ENCODE measurements around the gene MSRB2.
"Not testable (repeated sequence)": the region's sequence is repeated elsewhere in the genome, so short reads cannot be mapped to it uniquely, and the experiment has no call there.

The MSRB2 gene

GRCh38 chr10:23070092-23070912 is 25.1 kb upstream of the MSRB2 start:
- not testable (repeated sequence) for DNase-seq

DNA sequence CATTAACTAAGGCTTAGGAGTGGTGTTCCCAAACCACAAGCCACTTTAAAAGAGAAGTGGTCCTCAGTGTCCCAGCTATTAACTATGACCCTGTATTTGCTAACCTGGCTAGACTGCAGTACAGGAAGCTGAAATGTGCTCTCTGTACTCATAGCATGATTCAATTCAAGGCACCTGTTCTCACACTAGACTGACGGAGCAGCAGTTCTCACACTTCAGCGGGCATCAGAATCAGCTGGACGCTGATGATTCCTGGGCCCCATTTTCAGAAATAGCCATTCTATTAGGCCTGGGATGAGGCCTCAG is 24.5 kb upstream of the MSRB2 start:
- DNase-seq, result no peak

DNA sequence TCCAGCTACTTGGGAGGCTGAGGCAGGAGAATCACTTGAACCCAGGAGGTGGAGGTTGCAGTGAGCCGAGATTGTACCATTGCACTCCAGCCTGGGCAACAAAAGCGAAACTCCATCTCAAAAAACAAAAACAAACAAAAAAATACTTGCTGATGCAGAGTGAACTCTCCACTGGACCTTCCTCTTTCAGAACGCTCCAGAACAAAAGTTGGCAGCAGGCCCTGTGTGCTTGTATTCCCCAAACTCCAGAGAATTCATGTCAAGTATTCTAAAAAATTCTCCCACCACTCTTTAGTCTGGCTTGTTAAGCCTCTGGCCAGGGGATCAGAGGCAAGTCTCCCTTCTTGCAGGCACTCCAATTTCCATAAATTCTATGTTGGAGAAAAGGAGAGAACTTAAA is 22.8 kb upstream of the MSRB2 start:
- DNase-seq, result not testable (repeated sequence)

GRCh38 chr10:23073527-23073926 is 21.9 kb upstream of the MSRB2 start:
- no peak for DNase-seq

GRCh38 chr10:23075672-23076071 is 19.7 kb upstream of the MSRB2 start:
- DNase-seq, result no peak

DNA sequence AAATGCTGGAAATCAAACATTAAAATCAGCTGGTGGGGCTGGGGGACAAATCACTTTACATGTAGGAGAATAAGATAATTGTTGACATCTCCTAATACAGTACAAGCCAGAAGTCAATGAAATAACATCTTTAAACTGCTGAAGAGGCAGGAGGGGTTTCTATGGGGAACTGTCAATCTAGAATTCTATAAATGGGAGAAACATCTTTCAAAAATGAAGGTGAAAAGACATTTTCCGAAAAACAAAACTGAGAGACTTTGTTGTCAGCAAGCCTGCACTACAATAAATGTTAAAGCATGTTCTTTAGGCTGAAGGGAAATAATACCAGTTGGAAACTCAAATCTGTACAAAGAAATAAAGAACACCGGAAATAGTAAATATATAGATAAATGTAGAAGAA is 17.3 kb upstream of the MSRB2 start:
- DNase-seq, result no peak

- DNase-seq, result no peak
Measured at GRCh38 chr10:23079700-23080099, 15.7 kb upstream of the MSRB2 start.

GRCh38 chr10:23080262-23080661 is 15.1 kb upstream of the MSRB2 start:
- no peak for DNase-seq

DNA sequence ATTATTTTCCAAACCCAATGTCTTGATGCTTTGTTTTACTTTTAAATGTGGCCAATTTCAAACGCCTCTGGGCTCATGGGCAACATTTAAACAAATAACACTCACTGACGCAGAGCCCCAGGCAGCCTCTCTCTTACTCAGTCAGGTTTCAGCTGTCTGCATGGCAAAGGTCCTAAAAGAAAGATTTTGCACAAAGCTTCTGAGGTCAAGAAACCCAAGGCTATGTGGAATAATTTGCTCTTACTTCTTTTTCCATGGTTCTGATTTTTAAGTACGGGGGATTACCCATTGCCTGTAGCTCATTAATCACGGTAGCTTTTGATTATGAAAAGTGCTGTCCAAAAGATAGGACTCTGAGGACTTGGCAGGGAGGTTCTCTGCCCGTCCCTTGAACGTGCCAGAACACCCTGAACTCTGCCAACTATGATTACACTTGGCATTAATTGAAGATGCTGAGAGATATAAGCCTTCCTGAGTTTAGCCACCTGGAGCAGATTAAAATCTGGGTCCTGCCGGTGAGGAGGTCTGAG is 14.1 kb upstream of the MSRB2 start:
- no peak for DNase-seq

DNA sequence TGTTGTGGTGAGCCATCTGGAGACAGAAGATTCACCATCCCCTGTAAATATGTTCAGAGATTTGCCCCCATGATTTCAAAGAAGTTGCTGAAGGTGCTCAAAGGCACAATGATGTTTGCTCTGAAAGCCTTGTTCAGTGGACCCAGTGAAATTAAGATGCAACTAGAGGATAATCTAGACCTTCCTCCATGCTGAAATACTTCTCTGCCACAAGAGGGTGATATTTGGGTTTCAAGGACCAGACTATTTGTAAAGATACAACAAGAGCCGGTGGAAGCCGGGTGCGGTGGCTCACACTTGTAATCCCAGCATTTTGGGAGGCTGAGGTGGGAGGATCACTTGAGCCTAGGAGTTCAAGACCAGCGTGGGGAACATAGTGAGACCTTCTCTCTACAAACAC is 13.5 kb upstream of the MSRB2 start:
- no peak for DNase-seq

DNA sequence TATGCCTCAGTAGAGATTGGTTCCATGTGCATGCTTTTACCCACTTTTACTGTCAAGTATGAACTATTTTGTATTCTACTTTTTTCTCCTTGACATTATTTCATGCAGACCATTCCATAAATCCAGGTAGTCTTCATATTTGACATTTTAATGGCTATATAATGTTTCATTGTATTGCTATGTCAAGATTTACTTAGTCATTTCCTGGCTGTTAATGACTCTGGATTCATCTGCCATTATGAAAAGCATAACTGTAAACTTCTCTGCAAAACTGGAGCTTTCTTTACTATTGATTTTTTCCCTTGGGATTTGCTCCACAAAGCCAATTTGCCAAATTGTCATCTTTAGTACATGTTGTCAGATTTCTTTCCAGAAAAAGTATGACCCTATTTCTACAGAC is 6.8 kb upstream of the MSRB2 start:
- DNase-seq, result no peak

GRCh38 chr10:23094786-23095403 is 484 bp upstream of the MSRB2 start:
- DNase-seq, result no peak

DNA sequence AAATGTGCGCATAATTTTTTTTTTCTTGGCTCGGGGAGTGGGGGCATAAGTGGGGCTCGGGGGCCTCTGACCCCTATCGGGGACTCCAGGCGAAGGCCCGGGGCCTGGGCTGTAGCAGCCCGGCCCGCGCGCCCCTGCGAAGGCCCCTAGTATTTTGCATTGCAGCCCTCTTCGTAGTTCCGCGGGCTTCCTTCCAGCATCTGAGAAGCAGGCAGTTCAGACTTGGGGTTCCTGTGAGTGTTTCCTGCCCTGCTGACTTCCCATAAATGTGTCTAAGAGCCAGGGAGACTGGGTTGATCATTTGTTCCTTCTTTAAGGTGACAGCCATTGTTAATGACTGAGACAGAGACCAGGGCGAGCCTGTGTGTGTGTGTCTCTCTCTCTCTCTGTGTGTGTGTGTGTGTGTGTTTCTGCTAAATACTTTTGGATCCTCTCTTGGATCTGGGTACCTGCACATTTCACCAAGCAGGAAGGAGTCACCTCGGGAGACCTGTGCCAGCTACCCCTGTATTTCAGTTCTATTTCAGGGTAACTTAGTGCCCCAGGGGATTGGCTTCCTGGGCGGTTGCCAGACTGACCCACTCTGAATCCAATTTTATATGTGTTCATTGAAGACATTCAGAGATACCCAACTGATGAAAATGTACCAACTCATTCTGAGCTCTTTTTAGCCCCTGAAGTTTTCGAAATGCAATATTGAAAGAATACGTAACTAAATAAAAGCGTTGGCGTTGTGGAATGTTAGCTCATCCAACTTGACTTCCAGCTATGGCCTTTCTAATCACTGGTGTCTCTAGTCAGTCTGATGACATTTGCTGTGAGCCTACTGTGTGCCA is 805 bp downstream of the MSRB2 start:
- DNase-seq, result peak; percentile 45

DNA sequence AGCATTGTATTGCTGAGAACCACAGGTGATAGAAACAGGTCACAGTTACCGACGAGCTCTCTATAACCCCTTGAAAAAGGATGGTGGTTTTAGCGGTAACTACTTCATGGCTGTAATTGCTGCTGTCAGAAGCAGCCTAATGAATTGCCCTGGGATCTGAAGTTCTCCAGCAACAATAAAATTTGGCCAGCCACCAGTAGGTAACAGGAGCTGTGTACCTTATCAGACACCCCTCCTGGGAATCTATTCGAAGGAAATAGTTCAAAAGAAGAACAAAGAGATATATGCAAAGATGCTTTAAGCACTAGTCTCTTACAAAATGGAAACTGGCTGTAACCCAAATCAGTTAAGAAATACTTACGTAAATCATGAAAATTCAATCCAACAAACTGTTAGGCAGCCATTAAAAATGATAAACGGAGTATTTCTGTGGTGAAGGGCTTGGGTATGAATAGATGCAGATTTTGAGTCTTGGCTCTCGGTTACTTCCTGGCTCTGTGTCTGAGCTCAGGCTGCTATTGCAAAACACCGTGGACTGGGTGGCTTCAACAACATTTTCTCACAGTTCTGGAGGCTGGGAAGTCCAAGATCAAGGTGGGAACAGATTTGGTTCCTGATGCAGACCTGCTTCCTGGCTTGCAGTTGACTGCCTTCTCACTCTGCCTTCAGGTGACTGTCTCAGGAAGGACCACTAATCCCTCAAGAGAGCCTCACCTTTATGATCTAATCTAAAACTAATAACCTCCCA is 1.6 kb downstream of the MSRB2 start:
- no peak for DNase-seq

DNA sequence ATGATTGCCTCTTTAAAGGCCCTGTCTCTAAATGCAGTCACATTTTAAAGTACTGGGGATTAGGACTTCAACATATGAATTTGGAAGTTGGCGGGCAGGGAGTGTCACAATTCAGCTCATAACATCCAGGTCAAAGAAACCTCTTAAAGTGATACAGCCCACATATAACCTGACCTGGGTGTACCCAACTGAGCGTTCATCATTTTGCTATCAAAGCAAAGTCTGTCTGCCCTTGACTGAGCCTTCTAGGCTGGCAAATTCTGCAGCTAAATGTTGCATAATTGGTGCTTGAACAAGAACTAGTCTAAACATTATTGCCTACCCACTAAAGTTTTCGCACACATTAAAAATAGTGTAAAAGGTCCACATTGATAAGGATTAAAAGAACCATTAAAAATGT is 3.7 kb downstream of the MSRB2 start:
- no peak for DNase-seq

GRCh38 chr10:23099816-23100215 is 4.4 kb downstream of the MSRB2 start:
- peak; percentile 6 for DNase-seq

- no peak for DNase-seq
Measured at GRCh38 chr10:23100331-23101030, 5.1 kb downstream of the MSRB2 start.

GRCh38 chr10:23106331-23107072 is 11.1 kb downstream of the MSRB2 start:
- no peak for DNase-seq

GRCh38 chr10:23110722-23111516 is 15.5 kb downstream of the MSRB2 start:
- DNase-seq, result no peak

GRCh38 chr10:23111517-23112286 is 16.3 kb downstream of the MSRB2 start:
- no peak for DNase-seq
